RCC 7860 (cell line): ENCODE measurements around the gene KCNJ9.
"Not testable (repeated sequence)": the region's sequence is repeated elsewhere in the genome, so short reads cannot be mapped to it uniquely, and the experiment has no call there.

ENCODE experiments used
- DNase-seq: peaks from one replicate; pipeline ENCODE4 v3.0.0-alpha.2; 2015; ENCODE audit warnings: low spot score
- FAIRE-seq: peaks from 2 replicates; lab custom pipeline; 2012; peaks lifted over from hg19 to GRCh38; lab: Jason Lieb, UNC

The KCNJ9 gene

DNA sequence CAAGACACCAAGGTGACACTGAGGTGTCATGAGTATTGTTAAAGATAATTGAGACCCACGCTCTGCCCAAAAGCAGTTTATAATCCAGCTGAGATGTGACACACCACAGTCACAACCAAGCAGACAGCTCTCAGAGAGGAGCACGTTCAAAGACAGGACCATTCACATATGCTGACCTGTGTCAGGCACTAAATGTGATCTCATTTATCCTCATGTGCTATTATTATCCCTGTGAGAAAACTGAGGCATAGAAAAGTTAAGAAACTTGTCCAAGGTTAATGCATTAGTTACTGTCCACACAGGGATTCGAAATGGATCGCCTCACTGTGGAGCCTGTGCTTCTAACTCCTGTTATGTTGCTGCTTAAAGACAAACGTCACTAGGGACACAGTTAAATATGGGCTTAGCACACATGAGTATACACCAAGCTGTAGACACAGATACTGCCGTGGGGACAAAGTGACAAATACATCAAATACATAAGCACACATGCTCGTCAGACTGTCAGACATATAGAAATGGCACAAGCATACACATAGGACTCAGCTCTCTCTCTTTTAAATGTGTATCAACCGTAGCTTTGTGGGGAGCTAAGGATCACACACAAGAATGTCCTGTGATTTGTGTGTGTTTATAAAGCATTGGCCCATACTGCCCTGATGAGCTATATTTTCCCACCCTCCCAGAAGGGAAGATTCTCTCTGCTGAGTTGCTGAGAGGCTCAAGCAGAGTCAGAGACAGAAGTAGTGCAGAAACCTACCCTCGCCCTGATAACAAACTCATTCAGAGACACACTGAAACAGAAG is 20.6 kb downstream of the KCNJ9 start:
- FAIRE-seq, result no peak

DNA sequence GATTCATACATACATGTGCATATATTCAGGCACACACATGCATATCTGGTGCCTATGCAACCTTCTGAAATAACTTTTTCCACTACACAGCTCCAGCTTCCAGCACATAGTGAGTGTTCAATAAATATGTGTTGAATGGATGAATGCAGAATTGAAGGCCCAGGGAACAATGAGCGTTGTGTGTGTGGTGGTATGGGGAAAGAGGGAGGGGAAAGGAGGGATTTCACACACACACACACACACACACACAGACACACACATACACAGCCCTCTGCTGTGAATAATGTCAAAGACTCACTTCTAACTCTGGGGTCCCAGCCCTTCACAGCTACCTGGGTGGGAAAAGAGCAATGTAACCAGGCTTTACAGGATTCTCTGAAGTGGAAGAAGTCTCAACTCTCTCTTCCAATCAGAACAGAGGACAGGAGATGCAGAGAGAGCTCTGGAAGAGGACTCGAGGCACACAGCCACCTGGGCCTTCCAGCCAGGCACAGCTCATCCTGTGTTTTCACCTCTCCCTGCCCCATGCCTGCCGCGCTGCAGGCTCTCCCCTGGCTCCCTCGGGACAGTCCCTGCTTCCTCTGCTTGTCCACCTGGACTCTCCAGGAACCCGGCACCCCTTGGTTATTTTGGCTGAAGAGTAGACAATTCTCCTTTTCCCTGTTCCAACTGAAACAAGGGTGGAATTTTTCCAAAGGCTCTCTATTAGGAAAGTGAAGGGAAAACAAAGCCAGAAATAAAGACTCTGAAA is 22.5 kb downstream of the KCNJ9 start:
- DNase-seq (no peak), FAIRE-seq (no peak)

More for the DNA sequence above, 20.6 kb downstream of the KCNJ9 start:
- no peak for DNase-seq

DNA sequence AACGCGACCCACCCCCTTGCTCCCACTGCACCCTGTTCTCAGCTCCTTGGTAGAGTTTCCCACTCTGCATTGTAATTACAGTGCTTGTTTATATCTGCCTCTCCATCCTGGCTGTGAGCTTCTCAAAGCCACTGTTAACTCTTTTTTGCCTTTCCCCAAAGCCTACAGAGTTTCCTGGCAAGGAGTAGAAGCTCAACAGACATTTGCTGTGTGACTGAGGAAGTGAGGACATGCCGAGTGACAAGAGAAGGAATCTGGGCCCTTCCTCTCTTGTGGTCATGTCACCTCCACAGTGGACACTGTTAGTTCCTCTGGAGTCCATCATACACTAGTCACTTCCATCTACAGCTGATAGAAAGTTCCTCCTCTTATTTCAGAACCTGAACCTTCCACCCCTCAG is 23.1 kb downstream of the KCNJ9 start:
- DNase-seq (no peak), FAIRE-seq (no peak)

GRCh38 chr1:160105155-160105554 is 23.8 kb downstream of the KCNJ9 start:
- FAIRE-seq (no peak), DNase-seq (no peak)

- DNase-seq (no peak), FAIRE-seq (no peak)
These were observed 26.2 kb downstream of the KCNJ9 start for GRCh38 chr1:160107512-160107911.

- DNase-seq (peak; percentile 25), FAIRE-seq (no peak)
These were observed 27.7 kb downstream of the KCNJ9 start for GRCh38 chr1:160108888-160109662.

DNA sequence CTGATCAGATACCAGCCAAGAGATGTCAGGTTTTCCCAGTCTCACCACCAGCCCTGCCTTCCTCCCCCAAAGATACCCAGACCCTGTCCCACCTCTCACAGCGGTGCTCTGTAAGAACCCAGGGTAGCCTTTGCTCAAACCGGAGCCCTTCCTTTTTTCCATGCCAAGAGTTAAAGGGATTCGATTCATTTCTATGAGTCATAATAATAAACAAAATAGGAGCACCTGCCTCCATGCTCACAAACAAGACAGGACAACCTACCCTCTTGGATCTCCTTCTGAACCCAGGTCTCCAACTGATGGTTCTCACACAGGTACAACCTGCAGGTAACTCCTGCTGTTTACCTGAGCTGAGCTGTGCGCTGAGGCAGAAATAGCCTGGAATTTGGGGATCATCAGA is 28.3 kb downstream of the KCNJ9 start:
- FAIRE-seq (no peak), DNase-seq (no peak)

GRCh38 chr1:160111462-160111861 is 30.1 kb downstream of the KCNJ9 start:
- FAIRE-seq, DNase-seq: not testable (repeated sequence)

DNA sequence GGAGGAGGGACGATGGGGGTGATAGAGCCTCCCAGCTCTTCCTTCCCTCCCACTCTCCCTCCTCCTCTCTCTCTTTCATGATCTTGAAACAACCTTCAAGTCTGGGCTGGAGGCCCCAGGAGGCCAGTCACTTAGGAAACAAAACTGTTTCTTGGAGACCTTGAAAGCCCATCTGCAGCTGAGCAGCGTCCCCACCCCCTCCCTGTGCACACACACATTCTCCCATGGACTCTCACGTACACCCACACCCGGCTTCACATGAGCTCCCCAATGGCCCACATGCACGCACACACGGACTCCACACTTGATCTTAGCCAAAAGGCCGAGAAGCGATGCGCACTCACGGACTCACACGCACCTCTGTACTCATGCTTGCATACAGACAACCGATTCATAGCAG is 31.0 kb downstream of the KCNJ9 start:
- DNase-seq, result no peak
- no peak for FAIRE-seq

GRCh38 chr1:160113407-160113806 is 32.1 kb downstream of the KCNJ9 start:
- no peak for DNase-seq
- FAIRE-seq, result no peak

DNA sequence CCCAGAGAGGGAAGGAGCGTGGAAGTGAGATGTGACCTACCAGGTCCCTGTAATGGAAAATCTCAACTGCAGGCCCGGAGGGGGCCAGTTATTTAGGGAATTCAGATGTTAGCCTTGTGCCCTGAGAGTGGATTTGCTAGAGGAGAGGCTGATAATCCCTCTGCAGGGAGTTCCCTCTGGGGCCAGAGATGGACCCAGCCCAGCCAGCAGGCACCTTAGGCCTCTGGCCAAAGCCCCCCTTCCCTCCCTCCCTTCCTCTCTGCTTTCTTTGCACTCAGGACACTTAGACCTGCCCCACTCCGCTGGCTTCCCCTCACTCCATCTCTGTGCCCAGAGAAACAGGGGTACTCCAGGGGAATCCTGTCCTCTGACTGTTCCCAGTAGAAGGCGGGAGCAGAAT is 32.7 kb downstream of the KCNJ9 start:
- no peak for FAIRE-seq
- no peak for DNase-seq

DNA sequence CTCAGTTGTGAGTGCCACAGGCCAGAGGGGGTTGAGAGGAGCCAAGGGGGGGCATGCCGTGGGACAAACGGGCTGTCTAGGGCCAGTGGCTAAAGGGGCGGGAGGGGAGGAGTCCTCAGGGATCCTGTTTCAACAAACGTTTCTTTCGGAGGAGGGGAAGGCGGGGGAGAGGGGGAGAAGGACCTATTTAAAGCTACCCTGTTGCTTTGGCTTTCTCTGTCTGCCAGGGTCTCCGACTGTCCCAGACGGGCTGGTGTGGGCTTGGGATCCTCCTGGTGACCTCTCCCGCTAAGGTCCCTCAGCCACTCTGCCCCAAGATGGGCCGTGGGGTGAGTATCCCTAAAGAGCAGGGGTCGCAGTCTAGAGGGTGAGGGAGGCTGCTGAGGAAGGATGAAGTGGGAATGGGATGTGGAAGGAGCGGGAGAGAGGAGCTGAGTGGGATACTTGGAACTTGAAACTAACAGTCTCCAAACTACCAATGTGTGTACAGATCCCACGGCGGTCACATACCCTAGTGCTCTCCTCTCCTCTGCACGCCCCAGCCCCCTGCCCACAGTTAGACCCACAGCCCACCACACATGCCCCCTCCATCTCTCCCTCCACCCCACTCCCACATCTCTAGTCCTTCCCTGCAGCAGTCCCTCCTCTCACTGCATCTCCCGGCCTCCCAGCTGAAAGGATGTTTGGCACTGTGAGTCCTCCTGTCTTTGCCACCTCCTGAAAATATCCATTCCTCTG is 34.4 kb downstream of the KCNJ9 start, which contains the start of gene ATP1A2:
Gene ATP1A2, plus strand, starts transcription at position 215 of the 738 bp plus-strand sequence. Its CDS starts 103 bp downstream, at position 318.
- no peak for FAIRE-seq
- no peak for DNase-seq

DNA sequence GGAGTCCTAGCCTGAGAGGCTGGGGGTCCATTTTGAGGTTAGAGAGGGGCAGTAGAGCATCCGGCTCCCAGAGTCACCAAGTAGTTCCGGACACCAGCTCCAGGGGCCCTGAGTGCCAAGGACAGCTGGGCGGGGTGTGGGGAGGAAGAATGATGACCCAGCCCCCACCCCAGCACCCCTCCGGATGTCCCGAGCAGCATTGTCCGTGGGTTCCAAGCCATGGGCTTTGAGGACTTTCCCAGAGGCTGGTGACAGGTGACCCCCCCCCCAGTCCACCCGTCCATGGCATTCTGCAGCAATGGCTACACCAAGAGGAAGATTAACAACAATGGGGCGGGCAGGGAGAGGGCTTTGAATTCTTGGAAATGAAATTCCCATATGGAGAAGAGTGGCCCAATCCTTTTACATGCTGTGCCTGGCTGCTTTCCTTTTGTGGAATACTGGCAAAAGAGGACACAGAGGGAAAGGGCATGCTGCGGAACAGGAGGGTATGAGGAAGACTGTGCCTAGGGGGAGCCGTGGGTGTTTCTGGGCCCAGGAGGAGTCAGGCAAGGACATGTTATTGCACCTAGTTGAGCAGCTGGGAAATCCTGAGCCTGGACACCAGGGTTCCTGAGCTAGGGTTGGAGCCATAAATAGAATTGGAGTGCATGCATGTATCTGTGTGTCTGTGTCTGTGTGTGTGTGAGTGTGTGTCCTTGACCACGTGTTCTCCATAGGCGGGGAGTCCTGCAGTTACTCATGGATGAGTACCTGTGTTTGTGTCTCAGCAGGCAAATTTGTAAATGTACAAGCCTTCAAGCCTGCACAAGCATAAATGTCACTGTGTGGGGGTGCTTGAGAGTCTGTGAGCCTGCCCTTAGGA is 35.2 kb downstream of the KCNJ9 start:
- no peak for FAIRE-seq

DNA sequence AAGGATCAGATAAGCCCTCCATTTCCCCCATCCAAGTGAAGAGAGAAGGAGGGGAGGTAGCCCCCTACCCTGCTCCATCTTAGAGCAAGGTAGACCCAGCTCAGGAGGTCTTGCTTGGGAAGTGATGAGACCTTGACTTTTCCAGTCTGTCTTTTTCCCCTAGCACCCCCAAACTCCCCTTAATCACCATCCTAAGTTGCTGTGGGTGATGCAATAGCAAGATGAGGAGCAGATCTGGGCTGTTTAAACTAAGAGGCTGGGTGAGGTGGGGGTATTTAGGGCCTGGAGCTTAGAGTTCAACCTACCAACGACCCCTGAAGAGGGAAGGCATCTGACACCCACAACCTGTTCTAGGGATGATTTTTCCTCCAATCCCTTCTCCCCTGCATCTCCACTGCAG is 36.0 kb downstream of the KCNJ9 start:
- DNase-seq, result no peak
- no peak for FAIRE-seq

More for the DNA sequence above, 35.2 kb downstream of the KCNJ9 start:
- DNase-seq, result no peak

DNA sequence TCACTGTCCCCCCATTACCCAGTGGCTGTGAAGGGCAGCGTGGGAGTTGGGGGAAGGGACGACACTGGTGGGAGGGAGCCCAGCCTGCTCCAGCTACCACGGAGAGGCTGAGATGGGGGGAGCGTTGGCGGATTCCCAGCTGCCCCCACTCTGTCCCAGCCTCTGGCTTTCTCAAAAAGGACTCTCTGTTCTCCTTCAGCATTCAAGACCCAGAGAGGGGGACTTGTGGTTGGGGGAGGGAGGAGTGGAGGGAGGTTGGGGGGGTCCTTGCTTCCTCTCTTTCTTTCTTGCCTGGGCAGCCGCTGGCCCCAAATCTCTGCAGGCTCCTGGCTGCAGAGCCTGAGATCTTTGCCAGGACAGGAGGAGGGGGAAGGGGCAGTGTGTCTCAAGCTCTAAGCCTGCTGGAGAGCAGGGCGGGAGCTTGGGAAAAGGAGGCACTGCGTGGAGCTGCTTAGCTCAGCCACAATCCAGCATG is 36.4 kb downstream of the KCNJ9 start:
- DNase-seq, result no peak
- no peak for FAIRE-seq

DNA sequence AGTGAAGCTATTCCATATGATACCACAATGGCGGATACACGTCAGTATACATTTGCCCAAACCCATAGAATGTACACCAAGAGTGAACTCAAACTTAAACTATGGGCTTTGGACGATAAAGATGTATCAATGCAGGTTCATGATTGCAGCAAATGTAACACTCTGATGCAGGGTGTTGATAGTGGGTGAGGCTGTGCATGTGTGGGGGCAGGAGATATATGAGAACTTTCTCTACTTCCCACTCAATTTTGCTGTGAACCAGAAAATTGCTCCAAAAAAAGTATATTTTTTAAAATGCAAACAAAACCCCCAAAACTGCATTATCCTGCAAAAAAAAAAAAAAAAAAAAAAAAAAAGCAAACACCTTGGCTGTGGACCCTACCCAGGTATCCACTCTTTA is 37.6 kb downstream of the KCNJ9 start:
- DNase-seq (no peak), FAIRE-seq (no peak)

DNA sequence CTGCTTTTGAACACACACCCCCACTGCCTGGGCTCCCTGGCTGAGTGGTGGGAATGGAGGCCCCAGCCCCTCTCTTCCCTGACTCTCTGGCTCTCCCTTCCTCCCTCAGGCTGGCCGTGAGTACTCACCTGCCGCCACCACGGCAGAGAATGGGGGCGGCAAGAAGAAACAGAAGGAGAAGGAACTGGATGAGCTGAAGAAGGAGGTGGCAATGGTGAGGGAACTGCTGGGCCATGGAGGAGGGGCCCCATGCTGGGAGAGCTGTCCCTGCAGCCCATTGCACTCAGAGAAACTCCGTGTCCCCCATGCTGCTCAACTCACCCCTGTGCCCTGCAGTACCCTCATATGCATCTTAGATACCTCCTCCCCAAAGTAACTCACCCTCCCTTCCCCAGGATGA is 39.5 kb downstream of the KCNJ9 start:
- DNase-seq, result no peak
- no peak for FAIRE-seq

DNA sequence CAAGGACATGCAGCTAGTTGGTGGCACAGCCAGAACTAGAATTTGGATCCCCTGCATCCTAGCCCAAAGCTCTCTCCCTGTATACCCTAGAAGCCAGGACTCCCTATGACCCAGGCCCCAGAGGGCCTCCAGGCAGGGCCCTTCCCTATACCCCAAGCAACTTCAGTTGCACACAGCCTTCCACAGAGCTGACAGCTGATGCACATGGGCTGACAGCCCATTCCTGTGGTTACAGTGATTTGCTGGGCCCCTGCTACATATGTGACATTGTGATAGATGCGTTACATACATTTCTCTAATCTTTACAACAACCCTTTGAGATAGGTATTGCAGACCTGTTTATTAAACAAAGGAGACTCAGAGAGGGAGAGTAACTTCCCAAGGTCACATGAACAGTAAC is 40.0 kb downstream of the KCNJ9 start:
- no peak for FAIRE-seq
- DNase-seq, result no peak

DNA sequence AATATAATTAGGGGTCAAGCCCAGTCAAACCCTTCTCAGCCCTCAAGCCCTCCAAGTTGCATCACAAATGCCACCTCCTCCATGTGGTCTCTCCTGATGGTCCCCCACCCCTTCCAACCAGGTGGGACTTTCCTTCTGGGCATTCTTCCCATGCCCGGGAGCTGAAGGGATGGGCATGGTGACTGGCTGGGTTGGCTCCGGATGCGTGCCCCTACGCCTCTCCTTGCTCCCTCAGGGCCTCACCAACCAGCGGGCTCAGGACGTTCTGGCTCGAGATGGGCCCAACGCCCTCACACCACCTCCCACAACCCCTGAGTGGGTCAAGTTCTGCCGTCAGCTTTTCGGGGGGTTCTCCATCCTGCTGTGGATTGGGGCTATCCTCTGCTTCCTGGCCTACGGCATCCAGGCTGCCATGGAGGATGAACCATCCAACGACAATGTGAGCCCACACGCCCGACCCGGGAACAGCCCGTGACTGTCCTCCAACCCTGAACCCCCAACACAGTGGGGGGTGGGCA is 41.7 kb downstream of the KCNJ9 start:
- DNase-seq (no peak), FAIRE-seq (no peak)
